HEK293 (cell line): ENCODE measurements around the gene MYO5B.

Experiments used
- CTCF ChIA-PET: fragments of 350-600 bp; formaldehyde crosslinking; extraction: SDS; loops from one replicate; lab custom pipeline; 2021; ENCODE audit warnings: antibody characterized with exemption; lab: Yijun Ruan, JAX
- POLR2A ChIA-PET: fragments of 300-600 bp; formaldehyde crosslinking; extraction: SDS; loops from one replicate; lab custom pipeline; 2020; ENCODE audit warnings: antibody characterized with exemption, inconsistent platforms; lab: Yijun Ruan, JAX
- H3K27ac ChIP-seq: fragments of 200-500 bp; sonication (Bioruptor generic); 2 replicates; pipeline ENCODE4 v1.5.1; 2014; ENCODE audit warnings: low read depth, low read length, control low read depth, inconsistent platforms; ENCODE audit errors: extremely low read depth
- H3K36me3 ChIP-seq, 2 experiments: fragments of 200-500 bp in 1 of 2; sonication (Bioruptor generic) in 1 of 2; 1 replicate in 1 of 2; 2 replicates in 1 of 2; pipeline ENCODE4 v1.5.1; 2014 to 2017; ENCODE audit warnings: inconsistent platforms in 2 of 2, low read length in 2 of 2; ENCODE audit not compliant: control insufficient read depth in 2 of 2, insufficient read depth in 1 of 2
- H3K4me1 ChIP-seq: fragments of 200-500 bp; sonication (Bioruptor generic); 2 replicates; pipeline ENCODE4 v1.5.1; 2014; ENCODE audit warnings: mild to moderate bottlenecking, low read length, inconsistent platforms; ENCODE audit not compliant: control insufficient read depth, insufficient read depth
- H3K4me3 ChIP-seq: 2 replicates; pipeline ENCODE4 v1.5.1; 2011; ENCODE audit warnings: low read depth, mild to moderate bottlenecking, control low read depth, low read length, moderate library complexity
- H3K9me3 ChIP-seq: fragments of 200-500 bp; sonication (Bioruptor generic); 2 replicates; pipeline ENCODE4 v1.5.1; 2014; ENCODE audit warnings: low read depth, low read length, inconsistent platforms; ENCODE audit not compliant: control insufficient read depth, insufficient read depth
- BCL11B ChIP-seq: fragments of 450-650 bp; formaldehyde crosslinking; IDR thresholded peaks from 2 replicates; pipeline ENCODE4 v1.5.1; 2016; ENCODE audit warnings: low read depth, missing biosample characterization, missing genetic modification characterization
- GFI1B ChIP-seq: fragments of 450-650 bp; formaldehyde crosslinking; IDR thresholded peaks from 2 replicates; pipeline ENCODE4 v1.5.1; 2016; ENCODE audit warnings: missing biosample characterization, missing genetic modification characterization
- KLF1 ChIP-seq: fragments of 450-650 bp; formaldehyde crosslinking; IDR thresholded peaks from 2 replicates; pipeline ENCODE4 v1.5.1; 2016; ENCODE audit warnings: missing biosample characterization, missing genetic modification characterization
- KLF10 ChIP-seq: fragments of 450-650 bp; IDR thresholded peaks from 2 replicates; pipeline ENCODE4 v1.5.1; 2018; ENCODE audit warnings: missing biosample characterization, mild to moderate bottlenecking, missing genetic modification characterization
- KLF7 ChIP-seq: fragments of 450-650 bp; formaldehyde crosslinking; IDR thresholded peaks from 2 replicates; pipeline ENCODE4 v1.5.1; 2016; ENCODE audit warnings: missing biosample characterization, missing genetic modification characterization, borderline replicate concordance
- PATZ1 ChIP-seq: fragments of 450-650 bp; formaldehyde crosslinking; IDR thresholded peaks from 2 replicates; pipeline ENCODE4 v1.5.1; 2016; ENCODE audit warnings: missing biosample characterization, missing genetic modification characterization
- REPIN1 ChIP-seq: fragments of 450-650 bp; formaldehyde crosslinking; IDR thresholded peaks from 2 replicates; pipeline ENCODE4 v1.5.1; 2017; ENCODE audit warnings: missing biosample characterization, missing genetic modification characterization, low read depth
- SCRT1 ChIP-seq: fragments of 450-650 bp; formaldehyde crosslinking; IDR thresholded peaks from 2 replicates; pipeline ENCODE4 v1.5.1; 2016; ENCODE audit warnings: missing biosample characterization, missing genetic modification characterization, borderline replicate concordance
- SP3 ChIP-seq: fragments of 450-650 bp; formaldehyde crosslinking; IDR thresholded peaks from 2 replicates; pipeline ENCODE4 v1.5.1; 2016; ENCODE audit warnings: missing biosample characterization, missing genetic modification characterization
- ZBTB21 ChIP-seq: fragments of 450-650 bp; formaldehyde crosslinking; IDR thresholded peaks from 2 replicates; pipeline ENCODE4 v1.5.1; 2017; ENCODE audit warnings: missing biosample characterization, missing genetic modification characterization
- ZIC2 ChIP-seq: fragments of 450-650 bp; formaldehyde crosslinking; IDR thresholded peaks from 2 replicates; pipeline ENCODE4 v1.5.1; 2016; ENCODE audit warnings: missing biosample characterization, missing genetic modification characterization
- ZNF10 ChIP-seq: fragments of 450-650 bp; formaldehyde crosslinking; IDR thresholded peaks from 2 replicates; pipeline ENCODE4 v1.5.1; 2017; ENCODE audit warnings: missing biosample characterization, missing genetic modification characterization
- ZNF16 ChIP-seq: fragments of 450-650 bp; formaldehyde crosslinking; IDR thresholded peaks from 2 replicates; pipeline ENCODE4 v1.5.1; 2016; ENCODE audit warnings: low read depth, missing biosample characterization, missing genetic modification characterization
- ZNF175 ChIP-seq: fragments of 450-650 bp; formaldehyde crosslinking; IDR thresholded peaks from 2 replicates; pipeline ENCODE4 v1.5.1; 2016; ENCODE audit warnings: missing biosample characterization, missing genetic modification characterization
- ZNF221 ChIP-seq: fragments of 450-650 bp; formaldehyde crosslinking; IDR thresholded peaks from 2 replicates; pipeline ENCODE4 v1.5.1; 2017; ENCODE audit warnings: missing biosample characterization, missing genetic modification characterization, borderline replicate concordance
- ZNF223 ChIP-seq: fragments of 450-650 bp; formaldehyde crosslinking; IDR thresholded peaks from 2 replicates; pipeline ENCODE4 v1.5.1; 2016; ENCODE audit warnings: missing biosample characterization, missing genetic modification characterization
- ZNF292 ChIP-seq: fragments of 450-650 bp; formaldehyde crosslinking; IDR thresholded peaks from 2 replicates; pipeline ENCODE4 v1.5.1; 2016; ENCODE audit warnings: low read depth, missing biosample characterization, missing genetic modification characterization, borderline replicate concordance
- ZNF473 ChIP-seq: fragments of 450-650 bp; formaldehyde crosslinking; IDR thresholded peaks from 2 replicates; pipeline ENCODE4 v1.5.1; 2017; ENCODE audit warnings: missing biosample characterization, missing genetic modification characterization
- ZNF677 ChIP-seq: fragments of 450-650 bp; IDR thresholded peaks from 2 replicates; pipeline ENCODE4 v1.5.0; 2018; ENCODE audit warnings: missing biosample characterization, mild to moderate bottlenecking, missing genetic modification characterization, moderate library complexity
- ZNF692 ChIP-seq: fragments of 450-650 bp; formaldehyde crosslinking; IDR thresholded peaks from 2 replicates; pipeline ENCODE4 v1.5.1; 2016; ENCODE audit warnings: missing biosample characterization, missing genetic modification characterization
- ZNF701 ChIP-seq: fragments of 450-650 bp; formaldehyde crosslinking; IDR thresholded peaks from 2 replicates; pipeline ENCODE4 v1.5.1; 2016; ENCODE audit warnings: missing biosample characterization, missing genetic modification characterization
- ZNF777 ChIP-seq: fragments of 450-650 bp; formaldehyde crosslinking; IDR thresholded peaks from 2 replicates; pipeline ENCODE4 v1.5.1; 2017; ENCODE audit warnings: missing biosample characterization, missing genetic modification characterization, borderline replicate concordance
- ZSCAN30 ChIP-seq: fragments of 450-650 bp; IDR thresholded peaks from 2 replicates; pipeline ENCODE4 v1.5.1; 2018; ENCODE audit warnings: missing biosample characterization, mild to moderate bottlenecking, missing genetic modification characterization, moderate library complexity
- ZXDB ChIP-seq: fragments of 450-650 bp; formaldehyde crosslinking; IDR thresholded peaks from 2 replicates; pipeline ENCODE4 v1.5.1; 2016; ENCODE audit warnings: missing biosample characterization, missing genetic modification characterization
- TF ChIP-seq, protein P1 (sequence below): fragments of 450-650 bp; formaldehyde crosslinking; IDR thresholded peaks from 2 replicates; pipeline ENCODE4 v1.5.1; 2016; ENCODE audit warnings: missing biosample characterization, missing genetic modification characterization
- TF ChIP-seq, protein P2 (sequence below): fragments of 450-650 bp; formaldehyde crosslinking; IDR thresholded peaks from 2 replicates; pipeline ENCODE4 v1.5.1; 2017; ENCODE audit warnings: missing biosample characterization, missing genetic modification characterization

The MYO5B gene

DNA sequence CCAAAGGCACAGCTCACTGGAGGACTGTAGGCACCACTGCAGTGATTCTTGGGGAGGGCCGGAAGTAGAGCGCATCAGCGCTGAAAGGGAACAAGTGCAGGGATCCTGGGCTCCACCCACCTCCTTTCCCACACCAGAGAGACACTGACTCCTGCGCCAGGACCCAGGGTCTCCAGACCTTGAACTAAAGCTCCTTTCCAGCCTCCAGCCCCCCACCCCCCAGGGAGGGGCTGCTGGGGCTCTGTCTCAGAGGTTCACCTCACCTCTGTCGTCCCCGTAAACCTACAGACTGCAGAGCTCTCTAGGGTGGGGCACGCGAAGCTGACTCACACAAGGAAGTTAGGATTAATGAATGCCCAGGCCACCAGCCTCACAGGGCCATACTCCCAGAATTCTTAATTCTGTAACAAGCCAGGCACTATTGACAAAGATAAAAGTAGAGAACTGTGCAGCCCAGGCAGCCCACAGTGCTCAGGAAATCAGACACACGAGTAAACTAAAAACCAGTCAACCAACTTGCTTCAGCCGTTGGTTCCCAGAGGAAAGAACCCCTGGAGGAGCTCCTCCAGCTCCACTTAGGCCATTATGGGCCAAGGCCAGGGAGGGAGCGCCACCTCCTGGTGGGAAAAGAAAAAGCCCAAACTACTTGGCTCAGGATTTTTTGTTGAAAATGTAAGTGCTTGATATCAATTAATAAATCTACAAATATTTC, 336.5 kb downstream of the MYO5B start (continued):
- TF ChIP-seq ZNF692 (tag by site-specific recombination): 0 out of 2 replicates have a peak, but pooled peaks have one; percentile 32
- 0 out of 2 replicates have a peak, but pooled peaks have one; percentile 41 for TF ChIP-seq ZSCAN30 (tag by site-specific recombination)
- no peak for TF ChIP-seq KLF7
- peak; percentile 21; the same call in 1 of the 2 replicates for TF ChIP-seq SP3 (tag by site-specific recombination)
- TF ChIP-seq ZXDB (tag by site-specific recombination): 0 out of 2 replicates have a peak, but pooled peaks have one; percentile 49

- POLR2A ChIA-PET: interaction anchor here (1.7 kb wide), 1 partner anchor 44 kb away, joined by 12 read pairs; the partner anchor contains the start of gene ACAA2
- Histone ChIP-seq H3K4me1 (peaks cover 4% of the 10 kb centered on the region), H3K36me3 (no peaks in the 10 kb centered on the region), H3K9me3 (no peaks in the 10 kb centered on the region), H3K27ac (no peak overlapping the region), H3K4me3 (no peak overlapping the region)
- TF ChIP-seq, protein P1, sequence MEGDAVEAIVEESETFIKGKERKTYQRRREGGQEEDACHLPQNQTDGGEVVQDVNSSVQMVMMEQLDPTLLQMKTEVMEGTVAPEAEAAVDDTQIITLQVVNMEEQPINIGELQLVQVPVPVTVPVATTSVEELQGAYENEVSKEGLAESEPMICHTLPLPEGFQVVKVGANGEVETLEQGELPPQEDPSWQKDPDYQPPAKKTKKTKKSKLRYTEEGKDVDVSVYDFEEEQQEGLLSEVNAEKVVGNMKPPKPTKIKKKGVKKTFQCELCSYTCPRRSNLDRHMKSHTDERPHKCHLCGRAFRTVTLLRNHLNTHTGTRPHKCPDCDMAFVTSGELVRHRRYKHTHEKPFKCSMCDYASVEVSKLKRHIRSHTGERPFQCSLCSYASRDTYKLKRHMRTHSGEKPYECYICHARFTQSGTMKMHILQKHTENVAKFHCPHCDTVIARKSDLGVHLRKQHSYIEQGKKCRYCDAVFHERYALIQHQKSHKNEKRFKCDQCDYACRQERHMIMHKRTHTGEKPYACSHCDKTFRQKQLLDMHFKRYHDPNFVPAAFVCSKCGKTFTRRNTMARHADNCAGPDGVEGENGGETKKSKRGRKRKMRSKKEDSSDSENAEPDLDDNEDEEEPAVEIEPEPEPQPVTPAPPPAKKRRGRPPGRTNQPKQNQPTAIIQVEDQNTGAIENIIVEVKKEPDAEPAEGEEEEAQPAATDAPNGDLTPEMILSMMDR: peak; percentile 63; the same call in 1 of the 2 replicates
- TF ChIP-seq REPIN1 (tag by site-specific recombination) (no peak), ZNF677 (tag by site-specific recombination) (no peak), ZIC2 (no peak), ZNF701 (no peak), KLF10 (tag by site-specific recombination) (no peak)
- CTCF ChIA-PET: interaction anchor here (0.5 to 10.8 kb wide), 29 partner anchors 10 to 737 kb away, joined by 3 to 169 read pairs (median 5); partner anchors contain the start of genes C18orf32 and LIPG
These were observed 337.2 kb downstream of the MYO5B start for GRCh38 chr18:49857708-49858107.

GRCh38 chr18:49856496-49856895, 338.5 kb downstream of the MYO5B start:
- Histone ChIP-seq H3K4me1 (peaks cover 4% of the 10 kb centered on the region), H3K9me3 (no peaks in the 10 kb centered on the region), H3K36me3 (no peaks in the 10 kb centered on the region), H3K27ac (no peak overlapping the region), H3K4me3 (no peak overlapping the region)
- ChIA-PET POLR2A (no interaction called here), CTCF (interaction anchor here (0.6 to 10.8 kb wide), 4 partner anchors 73 to 411 kb away, joined by 3 to 169 read pairs (median 19); partner anchors contain the start of gene LIPG)
- TF ChIP-seq ZNF221 (tag by site-specific recombination) (no peak), ZNF175 (tag by site-specific recombination) (no peak), BCL11B (tag by site-specific recombination) (no peak), SCRT1 (tag by site-specific recombination) (no peak), ZNF292 (tag by site-specific recombination) (no peak), ZNF10 (tag by site-specific recombination) (no peak), ZNF223 (tag by site-specific recombination) (no peak), ZNF777 (tag by site-specific recombination) (no peak), ZBTB21 (tag by site-specific recombination) (no peak), ZNF473 (no peak), ZNF692 (tag by site-specific recombination) (no peak), GFI1B (tag by site-specific recombination) (no peak), ZNF16 (tag by site-specific recombination) (no peak), KLF1 (tag by site-specific recombination) (no peak), PATZ1 (tag by site-specific recombination) (no peak)
- TF ChIP-seq, protein P2, sequence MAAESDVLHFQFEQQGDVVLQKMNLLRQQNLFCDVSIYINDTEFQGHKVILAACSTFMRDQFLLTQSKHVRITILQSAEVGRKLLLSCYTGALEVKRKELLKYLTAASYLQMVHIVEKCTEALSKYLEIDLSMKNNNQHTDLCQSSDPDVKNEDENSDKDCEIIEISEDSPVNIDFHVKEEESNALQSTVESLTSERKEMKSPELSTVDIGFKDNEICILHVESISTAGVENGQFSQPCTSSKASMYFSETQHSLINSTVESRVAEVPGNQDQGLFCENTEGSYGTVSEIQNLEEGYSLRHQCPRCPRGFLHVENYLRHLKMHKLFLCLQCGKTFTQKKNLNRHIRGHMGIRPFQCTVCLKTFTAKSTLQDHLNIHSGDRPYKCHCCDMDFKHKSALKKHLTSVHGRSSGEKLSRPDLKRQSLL: no peak
